Measurements from ENCODE around the gene FBXO11. TPM values are rescaled to one million over a fixed set of nuclear protein-coding genes. Genes with fewer than 3 reads are reported as not detected.

FBXO11 gene
- total RNA-seq, 1 experiment from 2014 or later = 64.1 TPM

DNA sequence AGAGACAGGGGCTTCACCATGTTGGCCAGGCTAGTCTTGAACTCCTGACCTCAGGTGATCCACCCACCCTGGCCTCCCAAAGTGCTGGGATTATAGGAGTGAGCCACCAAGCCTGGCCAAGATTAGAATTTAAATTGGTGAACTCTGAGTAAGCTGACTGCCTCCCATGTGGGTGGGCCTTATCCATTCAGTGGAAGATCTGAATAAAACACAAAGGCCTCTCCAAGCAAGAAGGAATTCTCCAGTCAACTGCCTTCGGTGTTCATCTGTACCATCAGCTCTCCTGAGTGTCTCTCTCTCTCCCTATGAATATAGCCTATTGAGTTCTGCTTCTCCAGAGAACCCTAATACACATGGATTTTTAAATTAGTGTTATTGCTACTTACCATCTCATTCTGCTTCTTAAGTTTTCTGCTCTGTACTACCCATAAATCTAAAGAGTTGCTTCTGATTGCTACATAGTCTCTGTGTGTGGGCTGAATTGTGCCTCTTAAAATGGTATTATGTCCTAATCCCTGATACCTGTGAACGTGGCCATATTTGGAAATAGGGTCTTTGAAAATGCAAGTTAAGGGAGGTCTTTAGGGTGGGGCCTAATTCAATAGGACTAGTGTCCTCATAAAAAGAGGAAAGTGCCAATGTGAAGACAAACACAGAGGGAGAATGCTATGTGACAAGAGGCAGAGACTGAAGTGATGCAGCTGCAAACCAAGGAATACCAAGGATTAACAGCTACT is 36.3 kb downstream of the FBXO11 start:
- ChIA-PET CTCF (interaction anchor here (0.6 to 3.2 kb wide), 3 partner anchors 12 to 535 kb away, joined by 3 to 15 read pairs (median 3); no protein-coding TSS in a partner anchor), POLR2A (interaction anchor here (0.9 kb wide), 1 partner anchor 52 kb away, joined by 3 read pairs; no protein-coding TSS in a partner anchor)
- DNase-seq (ENCODE audit: unreplicated experiment) = no peak
- peaks cover 22% of the 10 kb centered on the region for H3K4me1 Mint-ChIP-seq (ENCODE audit: insufficient read depth, unreplicated experiment)
- peak overlapping the region; percentile 41 for H3K27ac Mint-ChIP-seq (ENCODE audit: low read depth, unreplicated experiment)
- intact Hi-C loops (cut with micrococcal nuclease) = no loop called here
- no TSS peak for BruUV-seq (replicated peaks)
- no peak overlapping the region for H3K4me3 Mint-ChIP-seq (ENCODE audit: unreplicated experiment)
- no peaks in the 10 kb centered on the region for H3K27me3 Mint-ChIP-seq (ENCODE audit: insufficient read depth, unreplicated experiment)
- TF ChIP-seq, protein P1, sequence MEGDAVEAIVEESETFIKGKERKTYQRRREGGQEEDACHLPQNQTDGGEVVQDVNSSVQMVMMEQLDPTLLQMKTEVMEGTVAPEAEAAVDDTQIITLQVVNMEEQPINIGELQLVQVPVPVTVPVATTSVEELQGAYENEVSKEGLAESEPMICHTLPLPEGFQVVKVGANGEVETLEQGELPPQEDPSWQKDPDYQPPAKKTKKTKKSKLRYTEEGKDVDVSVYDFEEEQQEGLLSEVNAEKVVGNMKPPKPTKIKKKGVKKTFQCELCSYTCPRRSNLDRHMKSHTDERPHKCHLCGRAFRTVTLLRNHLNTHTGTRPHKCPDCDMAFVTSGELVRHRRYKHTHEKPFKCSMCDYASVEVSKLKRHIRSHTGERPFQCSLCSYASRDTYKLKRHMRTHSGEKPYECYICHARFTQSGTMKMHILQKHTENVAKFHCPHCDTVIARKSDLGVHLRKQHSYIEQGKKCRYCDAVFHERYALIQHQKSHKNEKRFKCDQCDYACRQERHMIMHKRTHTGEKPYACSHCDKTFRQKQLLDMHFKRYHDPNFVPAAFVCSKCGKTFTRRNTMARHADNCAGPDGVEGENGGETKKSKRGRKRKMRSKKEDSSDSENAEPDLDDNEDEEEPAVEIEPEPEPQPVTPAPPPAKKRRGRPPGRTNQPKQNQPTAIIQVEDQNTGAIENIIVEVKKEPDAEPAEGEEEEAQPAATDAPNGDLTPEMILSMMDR (IDR thresholded peaks at IDR 0.05; ENCODE audit: unreplicated experiment) = no peak
- no peaks in the 10 kb centered on the region for H3K36me3 Mint-ChIP-seq (ENCODE audit: insufficient read depth, unreplicated experiment)
- no peaks in the 10 kb centered on the region for H3K9me3 Mint-ChIP-seq (ENCODE audit: unreplicated experiment)

DNA sequence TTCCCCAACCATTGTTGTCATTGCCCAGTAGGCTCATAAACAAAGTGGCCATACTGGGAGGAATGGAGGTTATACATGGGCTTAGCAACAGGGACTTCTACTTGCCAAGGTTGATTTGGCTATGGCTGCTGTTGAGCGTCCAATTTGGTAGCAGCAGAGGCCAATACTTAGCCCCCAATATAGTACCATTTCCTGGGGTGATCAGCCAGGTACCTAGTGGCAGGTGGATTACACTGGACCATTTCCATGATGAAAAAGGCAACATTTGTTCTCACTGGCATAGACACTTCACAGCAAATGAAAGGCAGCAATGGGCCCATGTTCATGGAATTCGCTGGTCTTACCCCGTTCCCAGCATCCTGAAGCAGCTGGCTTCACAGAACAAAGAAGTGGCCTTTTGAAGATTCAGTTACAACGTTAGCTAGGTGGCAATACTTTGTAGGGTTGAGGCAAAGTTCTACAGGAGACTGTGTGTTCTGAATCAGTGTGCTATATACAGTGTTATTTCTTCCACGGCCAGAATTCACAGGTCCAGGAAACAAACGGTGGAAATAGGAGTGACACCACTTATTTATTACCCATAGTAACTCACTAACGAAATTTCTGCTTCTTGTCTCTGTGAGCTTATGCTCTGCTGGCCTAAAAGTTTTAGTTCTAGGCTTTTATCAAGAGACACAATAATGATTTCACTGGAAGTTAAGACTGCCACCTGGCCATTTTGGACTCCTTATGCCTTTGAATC is 37.5 kb downstream of the FBXO11 start:
- TF ChIP-seq, protein P1 (IDR thresholded peaks at IDR 0.05; ENCODE audit: unreplicated experiment) = no peak
- Mint-ChIP-seq H3K36me3 (ENCODE audit: insufficient read depth, unreplicated experiment) (no peaks in the 10 kb centered on the region), H3K27ac (ENCODE audit: low read depth, unreplicated experiment) (no peak overlapping the region), H3K27me3 (ENCODE audit: insufficient read depth, unreplicated experiment) (no peaks in the 10 kb centered on the region), H3K9me3 (ENCODE audit: unreplicated experiment) (no peaks in the 10 kb centered on the region), H3K4me3 (ENCODE audit: unreplicated experiment) (no peak overlapping the region), H3K4me1 (ENCODE audit: insufficient read depth, unreplicated experiment) (peaks cover 22% of the 10 kb centered on the region)
- no TSS peak for BruUV-seq (replicated peaks)
- intact Hi-C loops (cut with micrococcal nuclease) = no loop called here
- CTCF ChIA-PET = interaction anchor here (1.1 to 4.3 kb wide), 2 partner anchors 11 to 534 kb away, joined by 3 to 43 read pairs; no protein-coding TSS in a partner anchor
- DNase-seq (ENCODE audit: unreplicated experiment) = no peak
- POLR2A ChIA-PET = interaction anchor here (0.6 kb wide), 1 partner anchor 32 kb away, joined by 3 read pairs; no protein-coding TSS in a partner anchor

DNA sequence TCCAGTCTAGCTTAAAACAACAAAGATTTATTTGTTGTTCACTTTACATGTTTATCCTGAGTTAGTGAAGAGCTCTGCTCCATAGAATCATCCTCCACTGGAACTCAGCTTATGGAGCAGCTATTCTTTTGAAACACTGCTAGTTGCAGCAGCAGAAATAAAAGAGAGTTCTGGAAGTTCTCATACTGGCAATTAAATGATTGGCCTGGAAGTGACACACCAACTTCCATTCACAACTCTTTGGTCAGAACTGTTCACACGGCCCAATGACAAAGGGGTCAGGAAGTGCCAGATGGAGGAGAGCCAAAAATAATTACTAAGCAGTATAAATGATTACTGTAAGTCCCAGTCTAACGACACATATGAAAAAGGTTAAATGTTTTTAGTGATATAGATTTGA is 39.1 kb downstream of the FBXO11 start:
- Mint-ChIP-seq H3K4me1 (ENCODE audit: insufficient read depth, unreplicated experiment) (peaks cover 22% of the 10 kb centered on the region), H3K9me3 (ENCODE audit: unreplicated experiment) (no peaks in the 10 kb centered on the region), H3K36me3 (ENCODE audit: insufficient read depth, unreplicated experiment) (no peaks in the 10 kb centered on the region), H3K4me3 (ENCODE audit: unreplicated experiment) (peak overlapping the region; percentile 4), H3K27ac (ENCODE audit: low read depth, unreplicated experiment) (peak overlapping the region; percentile 34), H3K27me3 (ENCODE audit: insufficient read depth, unreplicated experiment) (no peaks in the 10 kb centered on the region)
- intact Hi-C loops (cut with micrococcal nuclease) = no loop called here
- TF ChIP-seq, protein P1 (IDR thresholded peaks at IDR 0.05; ENCODE audit: unreplicated experiment) = no peak
- ChIA-PET POLR2A (interaction anchor here (0.9 to 1.5 kb wide), 4 partner anchors 9 to 240 kb away, joined by 3 to 7 read pairs (median 4); no protein-coding TSS in a partner anchor), CTCF (interaction anchor here (0.7 to 4.3 kb wide), 3 partner anchors 9 to 554 kb away, joined by 3 to 43 read pairs (median 10); no protein-coding TSS in a partner anchor)
- no TSS peak for BruUV-seq (replicated peaks)
- DNase-seq (ENCODE audit: unreplicated experiment) = peak; percentile 87

DNA sequence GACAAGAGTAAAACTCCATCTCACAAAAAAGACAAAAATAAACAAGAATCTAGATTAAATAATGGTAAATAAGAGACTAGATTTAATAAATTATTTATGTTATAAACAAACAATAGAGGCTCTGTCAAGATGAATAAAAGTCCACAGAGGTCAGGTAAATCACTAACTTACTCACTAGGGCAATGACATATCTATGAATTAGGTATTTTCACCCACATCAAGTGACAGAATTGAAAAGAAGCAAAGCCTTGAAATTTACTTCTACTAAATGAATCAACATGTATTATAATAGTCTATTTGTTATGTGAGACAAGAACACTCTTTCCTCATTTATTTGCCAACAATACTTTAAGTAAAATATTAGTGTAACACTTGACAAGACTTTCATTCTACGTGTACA is 41.7 kb downstream of the FBXO11 start:
- Mint-ChIP-seq H3K4me1 (ENCODE audit: insufficient read depth, unreplicated experiment) (peaks cover 16% of the 10 kb centered on the region), H3K36me3 (ENCODE audit: insufficient read depth, unreplicated experiment) (no peaks in the 10 kb centered on the region), H3K9me3 (ENCODE audit: unreplicated experiment) (no peaks in the 10 kb centered on the region), H3K27ac (ENCODE audit: low read depth, unreplicated experiment) (no peak overlapping the region), H3K27me3 (ENCODE audit: insufficient read depth, unreplicated experiment) (no peaks in the 10 kb centered on the region), H3K4me3 (ENCODE audit: unreplicated experiment) (no peak overlapping the region)
- DNase-seq (ENCODE audit: unreplicated experiment) = no peak
- BruUV-seq (replicated peaks) = no TSS peak
- TF ChIP-seq, protein P1 (IDR thresholded peaks at IDR 0.05; ENCODE audit: unreplicated experiment) = no peak
- intact Hi-C loops (cut with micrococcal nuclease) = loop anchor here (5.0 kb wide), 1 partner anchor 43 kb away; the partner anchor contains the start of gene FBXO11
- POLR2A ChIA-PET = no interaction called here
- CTCF ChIA-PET = no interaction called here

All from MCF 10A (cell line).